A673 (cell line): ENCODE data around the gene RAD21L1. TPM values are rescaled to one million over a fixed set of nuclear protein-coding genes. Genes with fewer than 3 reads are reported as not detected.

Source experiments
- BruUV-seq: library from RNA; stranded (reverse); fragments of 400-500 nt; replicated peaks from 2 replicates; lab custom pipeline; 2021; lab: Mats Ljungman, UMichigan
- CTCF ChIA-PET: fragments of 300-600 bp; sonication (Branson Sonifier 250); formaldehyde crosslinking; loops from one replicate; lab custom pipeline; 2022; ENCODE audit warnings: antibody characterized with exemption; lab: Charles Lee
- POLR2A ChIA-PET: fragments of 300-600 bp; sonication (Branson Sonifier 250); formaldehyde crosslinking; loops from one replicate; lab custom pipeline; 2022; ENCODE audit warnings: antibody characterized with exemption; ENCODE audit not compliant: low non-redundant PET; lab: Charles Lee
- DNase-seq: peaks from one replicate; pipeline ENCODE4 v3.0.0-alpha.2; 2015; ENCODE audit warnings: low spot score
- H3K27ac ChIP-seq: fragments of 200-600 bp; sonication (generic); 2 replicates; pipeline ENCODE4 v1.5.1; 2016; ENCODE audit warnings: mixed run types, low read depth, mild to moderate bottlenecking, mixed read lengths, antibody characterized with exemption, low read length; ENCODE audit not compliant: poor library complexity, severe bottlenecking
- H3K27me3 ChIP-seq: fragments of 200-600 bp; sonication (generic); replicated peaks from 2 replicates; pipeline ENCODE4 v1.6.1; 2017; ENCODE audit warnings: mixed run types, low read depth, mild to moderate bottlenecking, mixed read lengths, antibody characterized with exemption, low read length; ENCODE audit not compliant: insufficient read depth, poor library complexity
- H3K36me3 ChIP-seq: fragments of 200-600 bp; sonication (generic); 2 replicates; pipeline ENCODE4 v1.6.1; 2016; ENCODE audit warnings: mixed run types, mild to moderate bottlenecking, mixed read lengths, antibody characterized with exemption, low read length; ENCODE audit not compliant: insufficient read depth, poor library complexity, severe bottlenecking
- H3K4me1 ChIP-seq: fragments of 200-600 bp; sonication (generic); 2 replicates; pipeline ENCODE4 v1.6.1; 2017; ENCODE audit warnings: mixed run types, mild to moderate bottlenecking, mixed read lengths, antibody characterized with exemption, low read length; ENCODE audit not compliant: insufficient read depth, poor library complexity, severe bottlenecking
- H3K4me3 ChIP-seq: fragments of 200-600 bp; sonication (generic); 2 replicates; pipeline ENCODE4 v1.5.1; 2016; ENCODE audit warnings: low read depth, mixed run types, mild to moderate bottlenecking, mixed read lengths, low read length; ENCODE audit not compliant: poor library complexity, severe bottlenecking
- H3K9me3 ChIP-seq: fragments of 200-600 bp; sonication (generic); 2 replicates; pipeline ENCODE4 v1.6.1; 2016; ENCODE audit warnings: mixed run types, low read depth, mild to moderate bottlenecking, mixed read lengths, antibody characterized with exemption, low read length; ENCODE audit not compliant: poor library complexity, severe bottlenecking
- EZH2 ChIP-seq: fragments of 200-600 bp; sonication (generic); IDR thresholded peaks from 2 replicates; pipeline ENCODE4 v1.6.1; 2017; ENCODE audit warnings: borderline replicate concordance, low read depth, mild to moderate bottlenecking, mixed read lengths, antibody characterized with exemption, low read length; ENCODE audit not compliant: poor library complexity, severe bottlenecking
- intact Hi-C: fragments of 100-400 bp; cut with micrococcal nuclease; formaldehyde crosslinking; loops from one replicate; pipeline ENCODE4 v1.10.0; 2022; ENCODE audit not compliant: unreplicated experiment
- total RNA-seq: library from RNA; stranded (reverse); gene quantifications from 2 replicates; pipeline ENCODE4 v1.2.3, GENCODE V29; 2021
- TF ChIP-seq, protein P1 (sequence below): fragments of 300-800, 200-600 bp; sonication (generic); conservative IDR thresholded peaks from 2 replicates; pipeline ENCODE4 v1.5.1; 2017; ENCODE audit warnings: low read depth, mild to moderate bottlenecking, antibody characterized with exemption, low read length, moderate library complexity, mixed read lengths

The RAD21L1 gene
- total RNA-seq, 1 experiment from 2014 or later: not detected

DNA sequence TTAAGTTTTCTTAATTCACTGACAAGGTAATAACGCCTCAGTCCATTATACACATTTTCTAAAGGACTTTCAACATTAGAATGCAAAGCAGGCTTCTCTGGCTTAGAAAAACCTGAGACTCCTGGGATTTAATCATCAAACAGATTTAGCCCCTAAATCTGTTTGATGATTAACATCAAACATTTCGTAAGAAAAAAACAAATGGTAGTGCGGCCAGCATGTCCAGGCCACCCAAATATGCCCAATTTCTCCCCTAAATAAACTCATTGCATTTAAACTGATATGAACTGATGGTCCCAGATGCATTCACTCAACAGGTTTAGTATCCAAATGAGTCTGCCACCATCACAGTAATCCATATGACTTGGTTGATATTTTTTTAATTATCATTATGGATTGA is 47.2 kb upstream of the RAD21L1 start:
- H3K27me3 ChIP-seq: peaks cover 10% of the 10 kb centered on the region
- no peak for TF ChIP-seq EZH2
- TF ChIP-seq, protein P1, sequence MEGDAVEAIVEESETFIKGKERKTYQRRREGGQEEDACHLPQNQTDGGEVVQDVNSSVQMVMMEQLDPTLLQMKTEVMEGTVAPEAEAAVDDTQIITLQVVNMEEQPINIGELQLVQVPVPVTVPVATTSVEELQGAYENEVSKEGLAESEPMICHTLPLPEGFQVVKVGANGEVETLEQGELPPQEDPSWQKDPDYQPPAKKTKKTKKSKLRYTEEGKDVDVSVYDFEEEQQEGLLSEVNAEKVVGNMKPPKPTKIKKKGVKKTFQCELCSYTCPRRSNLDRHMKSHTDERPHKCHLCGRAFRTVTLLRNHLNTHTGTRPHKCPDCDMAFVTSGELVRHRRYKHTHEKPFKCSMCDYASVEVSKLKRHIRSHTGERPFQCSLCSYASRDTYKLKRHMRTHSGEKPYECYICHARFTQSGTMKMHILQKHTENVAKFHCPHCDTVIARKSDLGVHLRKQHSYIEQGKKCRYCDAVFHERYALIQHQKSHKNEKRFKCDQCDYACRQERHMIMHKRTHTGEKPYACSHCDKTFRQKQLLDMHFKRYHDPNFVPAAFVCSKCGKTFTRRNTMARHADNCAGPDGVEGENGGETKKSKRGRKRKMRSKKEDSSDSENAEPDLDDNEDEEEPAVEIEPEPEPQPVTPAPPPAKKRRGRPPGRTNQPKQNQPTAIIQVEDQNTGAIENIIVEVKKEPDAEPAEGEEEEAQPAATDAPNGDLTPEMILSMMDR: no peak
- intact Hi-C loops: no loop called here
- H3K36me3 ChIP-seq: no peaks in the 10 kb centered on the region
- H3K27ac ChIP-seq: no peak overlapping the region
- ChIA-PET CTCF (no interaction called here), POLR2A (no interaction called here)
- DNase-seq: no peak
- no peaks in the 10 kb centered on the region for H3K9me3 ChIP-seq
- BruUV-seq: no TSS peak
- H3K4me3 ChIP-seq: no peak overlapping the region
- no peaks in the 10 kb centered on the region for H3K4me1 ChIP-seq

DNA sequence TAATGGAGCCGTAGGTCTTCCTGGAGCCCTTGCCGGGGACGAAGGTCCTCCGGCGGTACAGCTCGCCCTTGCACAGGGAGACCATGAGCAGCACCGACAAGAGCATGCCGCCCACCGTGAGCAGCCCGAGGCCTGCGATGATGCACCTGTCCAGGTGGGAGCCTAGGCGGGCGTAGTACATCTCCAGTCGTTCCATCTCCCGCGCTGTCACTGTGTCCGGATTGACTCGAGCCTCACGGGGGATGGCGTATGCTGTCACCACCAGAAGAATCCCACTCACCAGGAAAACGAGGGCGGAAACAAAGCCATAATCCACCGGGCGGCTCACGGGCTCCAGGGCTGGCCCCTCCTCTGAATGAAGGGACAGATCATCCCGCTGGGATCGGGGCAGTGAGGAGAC is 44.9 kb upstream of the RAD21L1 start:
- ChIA-PET POLR2A (no interaction called here), CTCF (no interaction called here)
- Histone ChIP-seq H3K27ac (no peak overlapping the region), H3K9me3 (no peaks in the 10 kb centered on the region), H3K27me3 (peaks cover 26% of the 10 kb centered on the region), H3K36me3 (no peaks in the 10 kb centered on the region), H3K4me1 (no peaks in the 10 kb centered on the region), H3K4me3 (no peak overlapping the region)
- no peak for DNase-seq
- no peak for TF ChIP-seq EZH2
- TF ChIP-seq, protein P1: no peak
- intact Hi-C loops: no loop called here
- no TSS peak for BruUV-seq

DNA sequence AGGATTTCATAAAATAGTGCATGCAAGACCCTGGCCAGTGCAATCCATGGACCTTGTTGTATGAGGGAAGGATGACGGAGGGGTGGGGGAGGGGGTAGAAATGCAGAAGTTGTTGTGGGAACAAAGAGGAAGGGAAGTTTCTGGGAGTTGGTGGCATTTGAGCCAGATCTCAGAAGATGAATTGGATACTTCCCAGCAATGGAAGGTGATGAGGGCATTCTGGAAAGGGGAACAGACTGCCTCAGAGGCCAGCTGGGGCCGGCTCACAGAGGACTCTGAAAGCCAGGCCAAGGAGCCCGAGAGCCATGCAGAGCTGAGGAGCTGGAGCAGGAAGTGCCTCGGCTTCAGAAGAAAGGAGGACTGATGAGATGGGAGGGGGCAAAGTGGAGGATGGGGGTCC is 43.7 kb upstream of the RAD21L1 start:
- no TSS peak for BruUV-seq
- no peaks in the 10 kb centered on the region for H3K9me3 ChIP-seq
- TF ChIP-seq, protein P1: no peak
- TF ChIP-seq EZH2: no peak
- ChIA-PET POLR2A (no interaction called here), CTCF (no interaction called here)
- no peaks in the 10 kb centered on the region for H3K4me1 ChIP-seq
- no peak overlapping the region for H3K27ac ChIP-seq
- no peaks in the 10 kb centered on the region for H3K36me3 ChIP-seq
- intact Hi-C loops: no loop called here
- peaks cover 26% of the 10 kb centered on the region for H3K27me3 ChIP-seq
- no peak for DNase-seq
- no peak overlapping the region for H3K4me3 ChIP-seq
